T follicular helper cell (primary cell): ENCODE measurements around the gene BRCA1.
"Not testable (repeated sequence)": the region's sequence is repeated elsewhere in the genome, so short reads cannot be mapped to it uniquely, and the experiment has no call there.

ENCODE experiments used
- DNase-seq: peaks from one replicate; pipeline ENCODE4 v3.0.0-alpha.2; 2020; ENCODE audit warnings: low read depth

BRCA1 gene

GRCh38 chr17:43134774-43135453 is 9.8 kb upstream of the BRCA1 start:
- no peak for DNase-seq

DNA sequence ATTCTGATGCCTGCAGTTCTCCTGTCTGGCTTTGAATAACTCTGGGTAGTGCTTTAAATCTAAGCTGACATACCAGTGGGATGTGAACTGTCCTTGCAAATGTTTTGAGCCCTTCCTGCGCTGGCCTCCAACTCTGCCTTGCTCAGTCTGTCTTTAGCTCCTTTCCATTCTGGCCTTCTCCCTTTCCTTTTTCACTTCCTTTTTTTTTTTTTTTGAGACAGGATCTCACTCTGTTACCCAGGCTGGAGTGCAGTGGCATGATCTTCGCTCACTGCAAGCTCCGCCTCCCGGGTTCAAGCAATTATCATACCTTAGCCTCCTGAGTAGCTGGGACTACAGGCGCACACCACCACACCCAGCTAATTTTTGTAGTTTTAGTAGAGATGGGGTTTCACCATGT is 8.3 kb upstream of the BRCA1 start:
- DNase-seq: not testable (repeated sequence)

DNA sequence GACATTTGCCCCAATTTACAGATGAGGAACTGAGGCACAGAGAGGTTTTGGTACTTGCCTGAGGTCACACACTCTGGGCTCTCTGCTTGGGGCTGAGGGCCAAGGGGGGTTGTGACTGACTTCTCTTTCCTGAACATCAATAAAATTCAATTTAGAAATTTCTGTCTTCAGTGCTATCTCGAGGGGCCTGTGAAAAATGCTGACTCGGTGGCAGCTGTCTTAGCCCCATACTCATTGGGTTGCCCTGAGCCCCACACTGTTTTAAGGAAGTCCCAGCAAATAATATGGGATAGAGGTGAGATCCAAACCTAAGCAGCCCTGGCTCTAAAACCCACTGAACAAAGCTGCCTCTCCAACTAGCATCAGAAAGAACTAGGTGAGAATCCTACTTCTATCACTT is 7.0 kb upstream of the BRCA1 start:
- DNase-seq: no peak

- no peak for DNase-seq
Measured at GRCh38 chr17:43129671-43130010, 4.5 kb upstream of the BRCA1 start.

GRCh38 chr17:43127333-43127876 is 2.2 kb upstream of the BRCA1 start:
- DNase-seq: not testable (repeated sequence)

GRCh38 chr17:43126911-43127290 is 1.7 kb upstream of the BRCA1 start:
- DNase-seq: no peak

GRCh38 chr17:43125967-43126910 is 1.1 kb upstream of the BRCA1 start:
- DNase-seq: no peak

GRCh38 chr17:43118679-43119615 is 6.2 kb downstream of the BRCA1 start:
- no peak for DNase-seq

DNA sequence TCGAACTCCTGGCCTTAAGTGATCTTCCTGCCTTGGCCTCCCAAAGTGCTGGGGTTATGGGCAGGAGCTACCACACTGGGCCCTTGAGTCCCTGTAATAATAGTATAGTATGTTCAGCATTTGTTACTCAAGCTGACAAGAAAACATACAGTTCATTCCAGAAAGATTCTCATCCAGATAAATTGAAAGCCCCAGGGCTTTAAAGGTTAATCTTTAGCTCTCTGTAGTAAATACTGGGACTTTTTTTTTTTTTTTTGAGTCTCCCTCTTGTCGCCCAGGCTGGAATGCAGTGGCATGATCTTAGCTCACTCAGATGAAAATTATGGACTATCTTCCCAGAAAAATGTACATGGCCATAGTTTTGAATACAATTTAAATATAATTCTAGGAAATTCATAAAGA is 11.0 kb downstream of the BRCA1 start:
- DNase-seq: no peak

DNA sequence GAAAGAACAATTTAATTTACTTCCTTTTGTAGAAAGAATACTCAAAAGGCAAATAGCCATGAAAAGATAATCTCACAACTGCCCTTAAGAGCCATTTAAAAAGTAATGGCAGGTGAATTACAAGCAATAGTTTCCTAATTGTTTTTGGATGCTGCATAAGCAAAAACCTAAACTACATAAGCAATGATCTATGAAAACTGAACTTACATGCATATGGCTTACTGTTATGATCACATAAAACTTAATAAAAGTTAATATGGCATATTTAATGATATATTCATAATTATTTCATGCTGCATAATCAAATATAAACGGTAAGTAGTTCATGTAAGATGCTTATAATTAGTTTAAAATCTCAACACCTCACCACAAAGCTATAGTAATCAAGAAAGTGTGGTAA is 18.6 kb downstream of the BRCA1 start:
- DNase-seq: no peak

GRCh38 chr17:43105146-43105545 is 20.0 kb downstream of the BRCA1 start:
- no peak for DNase-seq

GRCh38 chr17:43104665-43105064 is 20.5 kb downstream of the BRCA1 start:
- DNase-seq: no peak

GRCh38 chr17:43095364-43095763 is 29.8 kb downstream of the BRCA1 start:
- not testable (repeated sequence) for DNase-seq

DNA sequence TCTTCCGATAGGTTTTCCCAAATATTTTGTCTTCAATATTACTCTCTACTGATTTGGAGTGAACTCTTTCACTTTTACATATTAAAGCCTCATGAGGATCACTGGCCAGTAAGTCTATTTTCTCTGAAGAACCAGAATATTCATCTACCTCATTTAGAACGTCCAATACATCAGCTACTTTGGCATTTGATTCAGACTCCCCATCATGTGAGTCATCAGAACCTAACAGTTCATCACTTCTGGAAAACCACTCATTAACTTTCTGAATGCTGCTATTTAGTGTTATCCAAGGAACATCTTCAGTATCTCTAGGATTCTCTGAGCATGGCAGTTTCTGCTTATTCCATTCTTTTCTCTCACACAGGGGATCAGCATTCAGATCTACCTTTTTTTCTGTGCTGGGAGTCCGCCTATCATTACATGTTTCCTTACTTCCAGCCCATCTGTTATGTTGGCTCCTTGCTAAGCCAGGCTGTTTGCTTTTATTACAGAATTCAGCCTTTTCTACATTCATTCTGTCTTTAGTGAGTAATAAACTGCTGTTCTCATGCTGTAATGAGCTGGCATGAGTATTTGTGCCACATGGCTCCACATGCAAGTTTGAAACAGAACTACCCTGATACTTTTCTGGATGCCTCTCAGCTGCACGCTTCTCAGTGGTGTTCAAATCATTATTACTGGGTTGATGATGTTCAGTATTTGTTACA is 30.9 kb downstream of the BRCA1 start:
- no peak for DNase-seq

DNA sequence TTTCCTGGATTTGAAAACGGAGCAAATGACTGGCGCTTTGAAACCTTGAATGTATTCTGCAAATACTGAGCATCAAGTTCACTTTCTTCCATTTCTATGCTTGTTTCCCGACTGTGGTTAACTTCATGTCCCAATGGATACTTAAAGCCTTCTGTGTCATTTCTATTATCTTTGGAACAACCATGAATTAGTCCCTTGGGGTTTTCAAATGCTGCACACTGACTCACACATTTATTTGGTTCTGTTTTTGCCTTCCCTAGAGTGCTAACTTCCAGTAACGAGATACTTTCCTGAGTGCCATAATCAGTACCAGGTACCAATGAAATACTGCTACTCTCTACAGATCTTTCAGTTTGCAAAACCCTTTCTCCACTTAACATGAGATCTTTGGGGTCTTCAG is 32.3 kb downstream of the BRCA1 start:
- no peak for DNase-seq

DNA sequence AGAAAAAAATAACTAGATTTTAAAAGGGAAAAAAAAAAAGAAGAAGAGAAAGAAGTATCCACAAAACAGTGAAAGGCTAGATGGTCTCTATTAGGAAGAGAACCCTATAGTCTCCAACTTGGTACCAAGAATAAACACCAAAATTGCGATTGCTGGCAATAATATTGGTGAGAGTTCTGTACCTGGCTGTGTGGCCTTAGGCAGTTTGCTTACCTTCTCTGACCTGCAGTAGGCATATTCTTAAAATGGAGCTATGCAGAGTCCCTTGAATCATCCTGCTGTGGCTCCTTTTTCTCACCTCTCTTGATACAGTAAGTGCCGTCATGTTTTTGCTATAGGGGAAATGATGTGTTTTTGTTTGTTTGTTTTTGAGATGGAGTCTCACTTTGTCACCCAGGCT is 35.1 kb downstream of the BRCA1 start:
- no peak for DNase-seq

GRCh38 chr17:43085474-43085873 is 39.7 kb downstream of the BRCA1 start:
- no peak for DNase-seq

- no peak for DNase-seq
Measured at GRCh38 chr17:43079641-43080302, 45.4 kb downstream of the BRCA1 start.

DNA sequence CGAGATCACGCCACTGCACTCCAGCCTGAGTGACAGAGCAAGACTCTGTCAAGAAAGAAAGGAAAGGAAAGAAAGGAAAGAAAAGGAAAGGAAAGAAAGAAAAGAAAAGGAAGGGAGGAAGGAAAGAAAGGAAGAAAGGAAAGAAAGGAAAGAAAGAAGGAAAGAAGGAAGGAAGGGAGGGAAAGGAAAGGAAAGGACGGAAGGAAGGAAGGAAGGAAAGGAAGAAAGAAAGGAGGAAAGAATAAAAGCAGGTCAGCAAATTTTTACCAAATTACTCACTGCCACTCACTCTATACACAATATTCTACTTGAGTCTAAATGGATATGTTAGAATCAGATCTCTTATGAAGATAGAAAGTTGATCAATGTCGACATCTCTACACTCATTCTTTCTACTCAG is 50.3 kb downstream of the BRCA1 start:
- no peak for DNase-seq

GRCh38 chr17:43070872-43071271 is 54.3 kb downstream of the BRCA1 start:
- no peak for DNase-seq

DNA sequence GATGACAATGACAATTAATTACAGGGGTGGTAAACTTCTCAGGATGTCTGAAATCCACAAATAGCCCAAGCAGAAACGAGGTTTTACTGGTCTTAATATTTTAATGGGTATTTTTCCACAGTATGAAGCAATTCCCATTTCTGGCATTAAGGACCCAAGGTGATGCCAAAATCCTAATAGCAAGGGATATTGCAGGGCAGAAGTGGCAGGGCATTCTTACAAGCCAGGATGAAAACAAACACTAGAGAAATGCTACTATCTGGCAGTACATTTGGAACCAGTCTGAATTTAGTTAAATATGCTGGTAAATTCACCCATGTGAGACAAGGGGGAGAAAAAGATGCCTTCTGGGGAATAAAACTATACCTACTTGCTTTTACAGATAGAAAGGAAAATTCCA is 54.9 kb downstream of the BRCA1 start:
- no peak for DNase-seq
